ENCODE measurements around the gene MOSPD2.

GRCh38 chrX:14883826-14884225 lies 10.6 kb downstream of the MOSPD2 start:
- TF ChIP-seq GATA3 (IDR thresholded peaks at IDR 0.05; ENCODE audit: borderline replicate concordance) (no peak), MAX (IDR thresholded peaks at IDR 0.05) (no peak), NR3C1 (IDR thresholded peaks at IDR 0.05) (no peak), RAD21 (conservative IDR thresholded peaks at IDR 0.05 in 1 of 2, IDR thresholded peaks at IDR 0.05 in 1 of 2) (no peak), POLR2A (IDR thresholded peaks at IDR 0.05; ENCODE audit: low read length) (no peak), EHF (CRISPR knock-in tag; IDR thresholded peaks at IDR 0.05) (no peak), NFE2L2 (conservative IDR thresholded peaks at IDR 0.05; ENCODE audit: low read length) (no peak), EP300 (IDR thresholded peaks at IDR 0.05) (no peak), CTCF (IDR thresholded peaks at IDR 0.05) (no peak)

Measured in A549 (cell line).